HG03442 (cell line): Measurements from ENCODE around the gene PARP2.
"Not testable (repeated sequence)": the region's sequence is repeated elsewhere in the genome, so short reads cannot be mapped to it uniquely, and the experiment has no call there.

Experiments
- ATAC-seq: cut with Tn5 transposase; IDR thresholded peaks from one replicate; pipeline ENCODE4 v1.9.1; 2021; ENCODE audit warnings: mild to moderate bottlenecking, moderate library complexity; ENCODE audit not compliant: unreplicated experiment

Gene PARP2

GRCh38 chr14:20343092-20343861, at the start of gene PARP2:
PARP2 (plus strand) TSS chr14:20343635; CDS start chr14:20343642, 7 bp downstream.
- peak; percentile 94 for ATAC-seq

- no peak for ATAC-seq
Observed at GRCh38 chr14:20294636-20295035, 48.8 kb upstream of the PARP2 start.

- peak; percentile 93 for ATAC-seq
Observed at GRCh38 chr14:20295067-20295466, 48.4 kb upstream of the PARP2 start.

- no peak for ATAC-seq
Observed at GRCh38 chr14:20302042-20302755, 41.2 kb upstream of the PARP2 start.

- peak; percentile 94 for ATAC-seq
Observed at GRCh38 chr14:20305265-20306078, 38.0 kb upstream of the PARP2 start, which contains the start of gene TTC5. TTC5 (minus strand) TSS chr14:20305951; CDS start chr14:20305937, 14 bp downstream.

- ATAC-seq: no peak
Observed at GRCh38 chr14:20306079-20306423, 37.4 kb upstream of the PARP2 start.

- no peak for ATAC-seq
Observed at GRCh38 chr14:20314026-20314425, 29.4 kb upstream of the PARP2 start.

GRCh38 chr14:20317720-20318119, 25.7 kb upstream of the PARP2 start:
- no peak for ATAC-seq

- peak; percentile 64 for ATAC-seq
Observed at GRCh38 chr14:20327005-20327869, 16.2 kb upstream of the PARP2 start.

- no peak for ATAC-seq
Observed at GRCh38 chr14:20328705-20329104, 14.7 kb upstream of the PARP2 start.

GRCh38 chr14:20329355-20329754, 14.1 kb upstream of the PARP2 start:
- no peak for ATAC-seq

GRCh38 chr14:20331053-20331613, 12.3 kb upstream of the PARP2 start:
- no peak for ATAC-seq

GRCh38 chr14:20332431-20332787, 11.0 kb upstream of the PARP2 start:
- ATAC-seq: no peak

GRCh38 chr14:20332788-20333493, 10.5 kb upstream of the PARP2 start, which contains the start of gene CCNB1IP1:
CCNB1IP1 (minus strand) TSS chr14:20333279; CDS start chr14:20316523, 16,756 bp downstream.
- peak; percentile 99 for ATAC-seq

GRCh38 chr14:20333494-20333841, 10.0 kb upstream of the PARP2 start:
- ATAC-seq: no peak

GRCh38 chr14:20334017-20334416, 9.4 kb upstream of the PARP2 start:
- no peak for ATAC-seq

- not testable (repeated sequence) for ATAC-seq
Observed at GRCh38 chr14:20341032-20341431, 2.4 kb upstream of the PARP2 start.

- ATAC-seq: no peak
Observed at GRCh38 chr14:20341646-20342045, 1.8 kb upstream of the PARP2 start.

- no peak for ATAC-seq
Observed at GRCh38 chr14:20343862-20344220, 406 bp downstream of the PARP2 start.

GRCh38 chr14:20345366-20345765, 1.9 kb downstream of the PARP2 start:
- no peak for ATAC-seq
